Ureter (tissue), 1 donor: ENCODE measurements around the gene CKAP2. TPM values are rescaled to one million over a fixed set of nuclear protein-coding genes. Genes with fewer than 3 reads are reported as not detected.
"Not testable (repeated sequence)": the region's sequence is repeated elsewhere in the genome, so short reads cannot be mapped to it uniquely, and the experiment has no call there.

Experiments
- DNase-seq: peaks from one replicate; pipeline ENCODE4 v3.0.0-alpha.2; 2020; ENCODE audit warnings: low spot score
- total RNA-seq: library from RNA; stranded (reverse); gene quantifications from one replicate; pipeline ENCODE4 v1.2.4, GENCODE V29; 2023
- donor health status: DM: yes; HTN: yes; CAD: no.

The CKAP2 gene, protein sequence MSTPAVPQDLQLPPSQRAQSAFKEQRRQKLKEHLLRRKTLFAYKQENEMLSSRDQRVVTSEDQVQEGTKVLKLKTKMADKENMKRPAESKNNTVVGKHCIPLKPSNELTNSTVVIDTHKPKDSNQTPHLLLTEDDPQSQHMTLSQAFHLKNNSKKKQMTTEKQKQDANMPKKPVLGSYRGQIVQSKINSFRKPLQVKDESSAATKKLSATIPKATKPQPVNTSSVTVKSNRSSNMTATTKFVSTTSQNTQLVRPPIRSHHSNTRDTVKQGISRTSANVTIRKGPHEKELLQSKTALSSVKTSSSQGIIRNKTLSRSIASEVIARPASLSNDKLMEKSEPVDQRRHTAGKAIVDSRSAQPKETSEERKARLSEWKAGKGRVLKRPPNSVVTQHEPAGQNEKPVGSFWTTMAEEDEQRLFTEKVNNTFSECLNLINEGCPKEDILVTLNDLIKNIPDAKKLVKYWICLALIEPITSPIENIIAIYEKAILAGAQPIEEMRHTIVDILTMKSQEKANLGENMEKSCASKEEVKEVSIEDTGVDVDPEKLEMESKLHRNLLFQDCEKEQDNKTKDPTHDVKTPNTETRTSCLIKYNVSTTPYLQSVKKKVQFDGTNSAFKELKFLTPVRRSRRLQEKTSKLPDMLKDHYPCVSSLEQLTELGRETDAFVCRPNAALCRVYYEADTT
- 7.9 TPM for total RNA-seq

DNA sequence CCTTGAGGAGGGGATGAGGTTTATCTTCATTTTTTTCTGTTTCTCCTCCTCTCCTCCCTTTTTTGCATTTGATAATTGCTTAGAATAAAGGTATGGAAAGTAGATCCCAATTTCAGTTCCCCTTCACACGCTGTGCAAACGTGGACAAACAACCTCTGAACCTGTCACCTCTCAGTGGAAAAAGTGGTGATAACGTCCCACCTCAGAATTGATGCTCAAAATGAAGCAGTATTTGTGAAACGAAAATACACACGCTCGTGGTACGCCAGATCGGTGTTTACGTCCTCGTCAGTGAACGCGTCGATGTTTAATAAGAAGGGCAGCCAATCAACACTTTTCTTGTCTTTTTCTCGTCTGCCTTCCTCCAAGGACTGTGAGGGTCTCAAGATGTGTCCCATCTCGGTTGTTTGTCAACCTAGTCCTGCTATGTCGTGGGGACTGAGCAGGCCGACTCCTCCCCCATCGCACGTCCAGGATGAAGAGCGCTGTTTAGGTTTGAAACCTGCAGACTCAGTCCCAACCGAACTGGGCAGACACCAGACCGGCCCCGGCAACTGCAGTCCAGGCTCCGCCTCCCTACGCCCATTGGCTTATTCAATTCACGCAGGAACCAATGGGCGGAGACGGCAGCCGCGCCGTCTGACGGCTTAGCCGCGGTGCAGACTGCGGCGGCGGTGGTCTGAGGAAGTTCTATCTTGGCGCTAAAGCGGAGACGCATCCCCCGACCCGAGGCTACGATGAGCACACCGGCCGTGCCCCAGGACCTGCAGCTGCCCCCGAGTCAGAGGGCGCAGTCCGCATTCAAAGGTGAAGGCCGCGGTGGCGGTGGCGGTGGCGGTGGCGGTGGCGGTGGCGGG is at the start of gene CKAP2:
CKAP2 (plus strand) TSS at position 659 of the 857 bp plus-strand sequence; CDS start at position 738, 79 bp downstream.
- DNase-seq = peak; percentile 94

DNA sequence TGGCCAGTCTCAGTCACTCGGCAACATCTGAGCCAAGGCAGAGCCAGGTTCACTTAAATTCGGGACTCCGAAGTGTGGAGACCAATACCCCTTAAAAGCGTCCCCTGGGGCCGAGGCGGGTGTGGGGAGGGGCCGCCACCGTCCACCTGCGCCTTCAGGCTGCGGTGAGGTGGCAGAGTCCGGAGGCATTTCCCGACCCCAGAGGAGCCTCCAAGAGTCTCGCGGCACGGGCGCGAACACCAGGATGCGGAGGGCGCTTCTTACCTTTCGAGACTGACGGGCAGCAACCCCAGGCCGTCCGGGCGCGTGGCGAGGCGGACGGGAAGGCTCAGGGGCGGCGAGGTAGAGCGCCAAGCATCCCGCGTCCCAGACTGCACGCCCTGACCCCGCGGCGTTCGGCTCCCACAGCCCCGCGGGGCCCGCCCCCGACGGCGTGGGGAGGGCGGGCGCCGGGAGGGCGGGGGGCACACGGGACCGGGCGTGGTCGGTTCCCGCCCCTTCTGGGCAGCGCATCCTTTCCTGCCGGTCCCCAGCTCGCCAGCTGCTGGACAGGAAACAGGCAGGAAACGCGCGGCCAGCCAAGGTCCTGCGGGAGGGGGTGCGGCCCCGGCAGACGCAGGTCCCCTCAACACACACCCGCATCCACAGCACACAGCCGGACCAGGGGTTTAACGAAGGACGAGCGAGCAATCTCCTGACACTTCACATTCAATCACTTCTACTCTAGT is 49.3 kb upstream of the CKAP2 start, which contains the start of gene THSD1:
THSD1 (minus strand) TSS at position 406 of the 728 bp plus-strand sequence. CDS start 3,572 bp downstream, outside the sequence.
- DNase-seq = peak; percentile 58

DNA sequence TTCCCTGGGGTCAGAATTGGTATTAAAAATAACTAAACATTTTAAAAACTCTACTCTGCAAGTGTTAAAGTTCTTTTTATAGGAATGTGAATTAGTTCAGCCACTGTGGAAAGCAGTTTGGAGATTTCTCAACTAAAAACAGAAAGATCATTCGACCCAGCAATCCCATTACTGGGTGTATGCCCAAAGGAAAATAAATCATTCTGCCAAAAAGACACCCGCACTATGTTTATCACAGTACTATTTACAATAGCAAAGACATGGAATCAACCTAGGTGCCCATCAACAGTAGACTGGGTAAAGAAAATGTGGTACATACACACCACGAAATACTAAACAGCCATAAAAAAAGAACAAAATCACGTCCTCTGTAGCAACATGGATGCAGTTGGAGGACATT is 48.6 kb upstream of the CKAP2 start:
- DNase-seq = no peak

DNA sequence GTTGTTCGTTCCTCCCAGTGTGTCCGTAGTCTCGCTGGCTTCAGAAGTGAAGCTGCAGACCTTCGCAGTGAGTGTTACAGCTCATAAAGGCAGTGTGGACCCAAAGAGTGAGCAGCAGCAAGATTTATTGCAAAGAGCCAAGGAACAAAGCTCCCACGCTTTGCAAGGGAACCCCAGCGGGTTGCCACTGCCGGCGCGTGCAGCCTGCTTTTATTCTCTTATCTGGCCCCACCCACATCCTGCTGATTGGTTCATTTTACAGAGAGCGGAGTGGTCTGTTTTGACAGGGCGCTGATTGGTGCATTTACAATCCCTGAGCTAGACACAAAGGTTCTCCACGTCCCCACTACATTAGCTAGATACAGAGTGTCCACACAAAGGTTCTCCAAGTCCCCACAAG is 47.8 kb upstream of the CKAP2 start:
- not testable (repeated sequence) for DNase-seq

DNA sequence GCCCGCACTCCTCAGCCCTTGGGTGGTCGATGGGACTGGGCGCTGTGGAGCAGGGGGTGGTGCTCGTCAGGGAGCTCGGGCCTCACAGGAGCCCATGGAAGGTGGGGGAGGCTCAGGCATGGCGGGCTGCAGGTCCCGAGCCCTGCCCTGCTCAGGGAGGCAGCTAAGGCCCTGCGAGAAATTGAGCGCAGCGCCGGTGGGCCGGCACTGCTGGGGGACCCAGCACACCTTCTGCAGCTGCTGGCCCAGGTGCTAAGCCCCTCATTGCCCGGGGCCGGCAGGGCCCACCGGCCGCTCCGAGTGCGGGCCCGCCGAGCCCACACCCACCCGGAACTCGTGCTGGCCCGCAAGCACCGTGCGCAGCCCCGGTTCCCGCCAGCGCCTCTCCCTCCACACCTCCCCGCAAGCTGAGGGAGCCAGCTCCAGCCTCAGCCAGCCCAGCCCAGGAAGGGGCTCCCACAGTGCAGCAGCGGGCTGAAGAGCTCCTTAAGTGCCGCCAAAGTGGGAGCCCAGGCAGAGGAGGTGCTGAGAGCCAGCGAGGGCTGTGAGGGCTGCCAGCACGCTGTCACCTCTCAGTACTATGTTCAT is 47.1 kb upstream of the CKAP2 start:
- DNase-seq = not testable (repeated sequence)

DNA sequence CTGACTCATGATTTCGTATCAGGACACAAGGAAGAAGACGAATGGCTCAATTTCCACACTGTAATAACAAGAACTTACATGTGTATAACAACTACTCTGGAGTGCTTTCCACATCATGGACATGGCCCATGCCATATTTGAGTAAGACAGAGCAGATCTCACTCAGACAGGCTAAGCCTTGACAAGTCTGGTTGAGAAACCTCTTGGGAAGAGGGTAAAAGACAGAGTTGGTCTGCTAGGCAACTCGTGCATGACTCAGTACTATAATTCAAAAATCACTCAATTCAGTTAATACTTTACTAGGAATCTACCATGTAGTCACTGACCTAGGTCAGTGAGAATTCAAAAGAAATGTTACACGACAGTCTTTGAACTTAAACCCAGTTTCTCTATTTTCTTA is 43.6 kb upstream of the CKAP2 start:
- DNase-seq = no peak

DNA sequence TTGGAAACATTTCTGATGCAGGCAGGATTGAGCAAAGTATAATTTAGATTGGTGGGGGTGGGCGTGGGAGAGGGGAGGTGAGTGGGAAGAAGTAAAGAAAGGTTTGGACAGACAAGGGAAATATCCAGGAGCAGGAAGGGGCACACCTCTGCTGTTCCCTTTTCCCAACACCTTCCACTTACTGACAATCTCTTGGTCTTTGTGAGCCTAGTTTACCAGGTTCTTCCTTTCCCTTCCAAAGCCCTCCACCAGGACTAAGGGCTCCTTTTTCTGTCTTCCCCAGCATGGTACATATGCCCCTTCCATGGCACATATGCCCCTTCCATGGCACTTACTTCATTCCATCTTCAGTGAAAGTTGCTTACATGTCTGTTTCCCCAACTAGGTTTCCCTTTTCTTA is 43.1 kb upstream of the CKAP2 start:
- DNase-seq = no peak

DNA sequence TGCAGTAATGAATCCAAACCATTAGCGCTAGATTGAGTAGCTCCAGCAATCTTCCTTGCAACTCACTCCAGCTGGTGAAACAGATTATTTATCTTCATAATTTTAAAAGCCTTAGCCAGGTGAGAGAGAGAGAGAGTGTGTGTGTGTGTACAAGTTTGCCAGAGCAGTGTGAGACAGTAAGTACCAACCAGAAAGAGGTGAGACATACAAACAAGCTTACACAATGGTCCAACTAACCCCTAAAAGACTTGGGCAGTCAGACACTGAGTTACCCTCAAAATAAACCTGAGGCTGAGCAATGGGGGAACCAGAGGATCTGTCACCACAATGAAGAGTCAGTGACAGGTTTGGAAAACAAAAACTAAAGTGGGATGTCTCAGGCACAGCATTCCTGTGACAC is 41.2 kb upstream of the CKAP2 start:
- DNase-seq = no peak

DNA sequence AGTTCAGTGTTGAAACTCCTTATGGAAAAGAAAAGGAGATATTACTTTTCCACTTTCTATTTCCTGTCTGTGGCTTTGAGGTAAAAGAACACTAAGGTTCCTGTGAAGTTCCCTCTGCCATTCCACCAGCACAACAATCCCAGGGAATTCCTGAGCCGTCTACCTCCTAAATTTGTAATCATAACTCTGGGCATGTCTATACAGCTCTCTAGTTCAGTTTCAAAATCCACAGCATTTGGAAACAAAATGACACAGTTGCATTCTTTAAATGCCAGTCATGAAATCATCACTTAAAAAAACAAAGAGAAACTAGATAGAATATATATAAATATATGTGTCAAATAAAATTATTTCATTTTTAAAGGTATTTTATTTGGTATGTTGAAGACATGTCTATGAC is 40.3 kb upstream of the CKAP2 start:
- no peak for DNase-seq

DNA sequence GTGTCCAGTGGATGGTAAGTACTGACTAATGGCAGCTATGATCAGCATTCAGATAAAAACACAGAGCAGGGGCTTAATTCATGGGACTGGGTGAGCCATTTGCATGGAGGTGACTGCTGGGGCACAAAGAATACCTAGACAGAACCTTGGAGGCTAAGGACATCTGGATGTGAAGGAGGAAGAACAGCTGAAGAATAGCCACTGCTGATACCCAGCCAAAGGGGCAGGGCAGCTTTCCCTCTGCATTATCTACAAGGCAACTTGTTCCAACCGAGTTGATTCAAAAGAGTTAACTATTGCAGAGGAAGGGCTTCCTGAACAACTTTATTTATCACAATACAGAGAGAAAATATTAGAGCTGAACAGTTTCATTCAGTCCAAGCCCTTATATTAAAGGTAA is 36.2 kb upstream of the CKAP2 start:
- no peak for DNase-seq

DNA sequence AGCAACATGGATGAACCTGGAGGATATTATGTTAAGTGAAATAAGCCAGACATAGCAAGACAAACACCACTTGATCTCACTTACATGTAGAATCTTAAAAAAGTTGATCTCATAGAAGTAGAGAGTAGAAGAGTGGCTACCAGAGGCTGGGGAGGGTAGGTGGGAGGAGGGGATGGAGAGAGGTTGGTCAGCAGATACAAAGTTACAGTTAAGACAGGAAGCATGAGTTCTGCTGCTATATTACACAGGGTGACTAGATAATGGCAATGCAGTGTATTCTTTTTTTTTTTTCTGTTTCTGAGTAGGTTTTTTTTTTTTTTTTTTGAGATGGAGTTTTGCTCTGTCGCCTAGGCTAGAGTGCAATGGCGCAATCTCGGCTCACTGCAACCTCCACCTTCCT is 34.1 kb upstream of the CKAP2 start:
- DNase-seq = no peak

DNA sequence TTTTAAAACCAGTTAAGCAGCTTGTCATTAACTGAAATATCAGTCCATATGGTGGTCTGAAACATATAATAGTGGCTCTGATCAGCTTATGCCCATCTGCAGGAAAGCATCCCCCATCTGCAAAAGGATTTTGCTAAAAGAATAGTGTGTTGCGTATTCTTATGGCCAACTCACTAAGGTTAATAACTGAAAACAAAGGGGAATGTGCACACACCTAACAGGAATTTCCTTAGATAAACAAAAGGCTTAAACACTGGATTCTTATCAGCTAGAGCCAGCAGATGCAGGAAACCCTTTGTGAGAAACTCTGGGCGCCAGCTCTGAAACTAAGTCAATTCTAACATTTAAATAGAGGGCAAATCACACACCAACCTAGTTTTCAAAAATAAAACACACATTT is 27.0 kb upstream of the CKAP2 start:
- DNase-seq = no peak

DNA sequence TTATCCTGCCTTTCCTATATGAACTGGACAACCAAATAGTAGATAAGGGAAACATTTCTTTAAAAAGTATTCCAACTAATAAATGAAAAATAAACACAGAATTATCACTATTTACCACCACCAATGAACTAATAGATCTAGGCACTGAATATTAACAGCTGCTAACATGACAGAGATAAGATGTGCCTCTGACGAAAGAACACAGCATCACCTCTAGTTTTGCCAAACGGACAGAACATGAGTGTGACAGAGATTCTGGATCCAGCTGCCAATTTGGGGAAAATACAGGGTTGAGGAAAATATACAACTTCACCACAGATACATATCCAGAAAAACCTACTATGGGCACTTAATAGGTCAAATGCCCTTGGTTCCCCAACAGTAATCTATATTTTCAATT is 22.8 kb upstream of the CKAP2 start:
- no peak for DNase-seq

DNA sequence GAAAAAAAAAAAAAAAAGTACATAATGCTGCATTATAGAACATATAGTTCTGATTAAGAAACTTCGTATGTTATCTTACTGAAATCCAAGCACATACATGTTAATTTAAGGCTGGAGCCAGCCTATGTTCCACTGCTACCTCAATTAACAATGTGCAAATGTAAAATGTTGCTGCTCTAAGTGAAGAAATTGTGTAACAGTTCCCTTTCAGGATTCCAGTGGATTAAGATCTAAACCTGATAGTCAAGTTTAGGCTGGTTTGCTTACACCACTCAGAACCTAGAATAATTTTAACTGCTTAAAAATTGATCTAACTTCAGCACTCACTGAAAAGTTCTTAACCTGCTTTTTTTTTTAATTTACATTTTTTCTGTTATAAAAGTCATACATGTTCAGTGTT is 9.0 kb upstream of the CKAP2 start:
- DNase-seq = no peak

DNA sequence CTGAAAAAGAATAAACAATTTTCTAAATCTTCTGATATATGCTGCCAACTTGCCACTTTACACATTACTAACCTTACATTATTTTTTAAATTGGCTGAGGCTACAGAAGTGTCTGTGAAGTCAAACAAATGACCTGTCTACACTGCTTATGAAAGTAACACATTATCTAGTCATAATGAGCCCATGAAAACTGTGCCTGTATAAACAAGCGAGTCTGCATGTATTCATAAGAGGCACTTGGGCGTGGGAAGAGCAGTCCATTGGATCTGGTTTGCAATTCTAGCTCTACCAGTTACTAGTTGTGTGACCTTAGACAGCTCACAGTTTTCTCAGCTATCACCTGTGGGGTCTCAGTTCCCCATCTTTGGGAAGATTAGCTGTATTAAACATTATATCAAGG is 7.9 kb upstream of the CKAP2 start:
- no peak for DNase-seq

DNA sequence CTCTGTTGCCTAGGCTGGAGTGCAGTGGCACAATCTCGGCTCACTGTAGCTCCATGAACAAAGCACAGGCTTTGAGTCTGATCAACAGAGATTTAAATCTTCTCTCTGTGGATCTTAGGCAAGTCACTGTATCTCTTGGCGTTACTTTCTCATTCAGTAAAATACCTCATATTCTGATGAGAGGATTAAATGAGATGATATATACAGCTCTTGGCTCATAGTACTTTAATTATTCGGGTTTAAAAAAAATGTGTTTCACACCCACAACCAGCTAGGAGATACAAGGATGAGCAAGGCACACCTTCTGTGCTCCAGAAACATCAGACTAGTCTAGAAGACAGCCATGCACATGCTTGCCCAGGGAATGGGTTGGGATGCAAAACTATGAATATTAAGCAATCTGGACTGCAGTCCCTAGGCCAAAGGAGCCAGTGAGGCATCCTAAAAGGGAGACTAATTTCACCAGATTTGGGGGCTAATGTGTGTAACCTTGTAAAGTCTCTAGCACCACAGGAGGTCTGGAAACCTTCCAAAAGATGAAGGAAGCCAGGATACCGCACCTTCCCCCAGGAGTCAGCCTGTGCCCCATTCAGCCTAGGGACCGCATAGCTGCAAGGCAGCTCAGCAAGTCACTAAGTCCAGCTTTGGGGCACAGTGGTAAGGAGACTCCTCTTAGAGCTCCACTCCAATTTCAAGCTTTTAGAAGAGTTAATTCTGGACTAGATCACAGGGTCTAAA is 7.3 kb upstream of the CKAP2 start:
- DNase-seq = no peak

DNA sequence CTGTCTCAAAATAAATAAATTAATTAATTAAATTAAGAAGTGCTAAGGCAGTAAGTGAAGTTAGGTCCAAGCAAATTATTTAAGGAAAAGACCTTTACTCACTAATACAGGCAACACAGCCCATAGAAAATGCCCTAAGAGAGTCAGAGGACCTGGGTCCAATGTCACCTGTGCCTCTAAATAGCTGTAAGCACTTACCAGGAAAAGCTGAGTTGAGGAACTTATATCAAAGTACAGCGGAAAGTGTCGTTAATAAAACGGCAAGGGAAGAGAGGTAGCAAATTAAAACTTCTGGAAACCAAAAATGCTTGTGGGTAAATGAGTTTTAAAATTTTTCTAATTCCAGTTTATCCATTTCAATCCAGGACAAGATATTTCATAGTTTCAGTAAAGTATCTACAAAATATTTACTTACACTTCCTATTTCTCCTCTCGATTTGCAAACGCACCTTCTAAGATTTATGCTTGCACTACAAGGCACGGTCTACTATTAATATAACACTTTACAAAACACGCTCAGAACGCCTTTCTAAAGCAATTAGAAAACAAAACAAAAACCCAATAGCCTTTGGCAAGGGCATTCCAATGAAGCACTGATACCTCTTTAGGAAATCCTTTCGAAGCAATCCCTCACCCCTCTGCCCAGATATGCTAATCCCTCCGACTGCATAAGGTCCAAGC is 5.8 kb upstream of the CKAP2 start:
- no peak for DNase-seq

DNA sequence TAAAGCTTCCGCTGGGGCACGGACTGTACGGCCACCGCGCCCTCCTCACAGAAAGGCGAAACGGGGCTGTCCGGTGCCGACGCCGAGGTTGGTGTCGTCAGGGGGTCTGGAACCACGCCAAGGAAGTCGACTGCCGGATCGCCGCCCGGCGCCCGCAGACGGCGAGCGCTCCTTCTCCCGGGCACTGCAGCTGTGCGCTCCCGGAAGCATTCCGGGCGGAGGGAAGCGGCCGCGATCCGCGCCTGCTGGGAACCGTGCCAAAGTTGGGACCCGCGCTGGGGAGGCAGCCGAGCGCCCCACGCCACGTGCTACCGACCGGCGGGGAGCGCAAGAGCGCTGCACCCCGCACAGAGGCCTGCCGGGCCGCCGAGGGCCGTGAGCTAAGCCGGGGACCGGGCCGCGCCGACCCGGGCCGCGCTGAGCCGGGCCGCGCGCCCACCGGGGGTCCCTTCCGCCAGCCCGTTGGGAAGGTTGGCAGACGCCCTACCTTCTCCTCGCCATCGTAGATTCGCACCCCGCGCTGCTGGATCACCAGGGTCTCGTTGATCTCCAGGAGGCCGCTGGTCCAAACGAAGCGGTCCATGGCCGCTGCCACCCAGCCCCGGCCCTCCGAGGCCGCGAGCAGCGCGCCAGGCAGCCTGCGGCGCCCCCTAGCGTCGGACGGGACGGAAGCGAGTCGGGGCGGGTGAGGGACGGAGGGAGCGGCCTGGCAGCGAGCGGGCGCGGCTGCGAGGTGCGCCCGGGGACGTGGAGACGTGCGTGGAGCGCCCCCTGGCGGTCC is 5.1 kb upstream of the CKAP2 start, which contains the start of gene VPS36:
VPS36 (minus strand) TSS at position 623 of the 781 bp plus-strand sequence; CDS start at position 583, 40 bp downstream.
- DNase-seq = peak; percentile 96

DNA sequence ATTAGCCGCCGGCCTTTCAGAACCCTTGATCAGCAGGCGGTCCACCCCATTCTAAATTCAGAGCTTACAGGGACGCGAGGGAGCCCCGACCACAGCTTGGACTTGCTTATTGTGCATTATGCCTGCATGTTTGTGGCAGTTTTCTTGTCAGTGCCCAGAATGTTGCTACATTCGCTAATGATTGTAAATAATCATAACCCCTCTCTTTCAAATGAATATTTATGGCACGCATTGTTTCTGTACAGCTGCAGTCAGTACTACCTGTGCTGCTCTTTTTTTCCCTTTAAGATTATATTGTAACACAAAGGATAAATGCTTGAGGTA is 4.5 kb upstream of the CKAP2 start:
- DNase-seq = no peak
